Lung microvascular endothelial cell (primary cell): ENCODE data around the gene CNTNAP2. TPM values are rescaled to one million over a fixed set of nuclear protein-coding genes. Genes with fewer than 3 reads are reported as not detected.

ENCODE experiments used
- DNase-seq, 2 donors: peaks; one replicate each; pipeline versions ENCODE4 v3.0.0 to v3.0.0-alpha.2; 2010; ENCODE audit warnings: low read depth in 2 of 2
- total RNA-seq: library from RNA; depleted of rRNA; stranded (reverse); fragments of >200 nt; gene quantifications from 2 replicates; pipeline ENCODE4 v1.2.1, GENCODE V29; 2014

Gene CNTNAP2
- total RNA-seq, 1 donor from 2014 or later, result under 0.01 TPM

GRCh38 chr7:147904219-147904576 lies 1787.6 kb downstream of the CNTNAP2 start:
- DNase-seq, result no peak

DNA sequence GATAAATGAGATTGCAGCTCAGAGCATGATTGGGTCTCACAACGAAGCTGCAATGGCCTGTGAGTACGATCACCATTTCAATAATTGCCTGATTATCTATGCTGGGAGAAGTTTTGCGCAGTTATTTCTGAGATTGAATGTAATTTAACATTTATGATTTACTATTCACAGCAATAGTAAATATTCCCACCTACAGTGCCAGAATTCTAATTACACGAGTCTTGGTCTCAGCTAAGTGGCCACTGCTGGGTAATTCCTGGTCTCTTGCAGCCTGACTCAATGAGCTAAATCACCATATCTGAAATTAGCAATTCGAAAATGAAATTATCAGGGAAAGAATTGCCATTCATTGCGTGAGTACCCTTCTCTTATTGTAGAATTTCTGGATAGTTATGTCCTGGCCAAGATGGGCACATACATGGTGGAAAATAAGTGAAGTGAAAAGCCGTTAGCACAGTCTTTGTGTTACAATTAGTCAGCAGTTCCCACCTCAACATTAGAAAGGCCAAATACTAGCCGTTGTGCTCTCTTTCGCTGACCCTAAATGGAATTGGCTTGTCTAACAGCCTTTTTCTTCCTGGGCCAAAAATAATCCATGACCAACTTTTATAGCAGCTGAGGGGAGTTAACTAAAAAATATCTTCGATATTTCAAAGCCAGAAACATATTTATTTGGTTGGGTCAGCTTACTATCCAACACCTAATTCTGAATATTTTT lies 1793.0 kb downstream of the CNTNAP2 start:
- no peak for DNase-seq

DNA sequence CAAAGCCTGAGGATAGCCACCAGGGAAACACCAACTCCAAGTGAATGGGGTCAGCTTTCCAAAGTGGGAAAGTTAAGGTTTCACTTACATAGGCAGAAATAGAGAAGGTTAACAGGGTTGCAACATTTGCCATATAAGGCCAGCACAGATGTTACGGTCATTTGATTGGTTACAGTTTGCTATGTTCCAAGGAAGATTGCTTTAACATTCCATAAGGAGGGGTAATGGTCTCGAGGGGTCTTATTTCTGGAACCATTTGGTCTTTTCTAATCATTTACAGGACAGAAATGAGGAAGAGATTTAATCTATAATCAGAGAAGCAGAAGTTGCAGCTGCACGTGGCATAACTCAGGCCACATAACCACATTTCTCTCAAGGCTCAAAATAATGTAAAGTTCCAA lies 1794.6 kb downstream of the CNTNAP2 start:
- no peak for DNase-seq

DNA sequence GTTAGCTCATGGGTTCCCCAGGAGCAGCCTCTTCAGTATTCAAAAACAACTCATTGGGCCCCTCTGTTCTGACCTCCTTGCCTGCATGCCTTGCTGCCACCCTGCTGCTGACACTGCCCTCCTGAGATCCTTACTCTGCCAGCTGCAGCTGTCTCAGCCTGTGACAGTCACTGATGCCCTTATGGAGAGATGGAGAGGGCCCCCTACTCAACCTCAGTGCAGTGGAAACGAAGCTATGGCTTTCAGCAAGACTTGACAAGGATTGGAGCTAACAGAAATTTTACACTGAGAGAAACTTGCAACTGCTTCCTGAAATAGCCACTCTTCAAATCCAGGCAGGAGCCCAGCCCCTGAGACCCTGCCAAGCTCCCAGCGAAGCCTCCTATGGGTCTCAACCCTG lies 1795.7 kb downstream of the CNTNAP2 start:
- no peak for DNase-seq

DNA sequence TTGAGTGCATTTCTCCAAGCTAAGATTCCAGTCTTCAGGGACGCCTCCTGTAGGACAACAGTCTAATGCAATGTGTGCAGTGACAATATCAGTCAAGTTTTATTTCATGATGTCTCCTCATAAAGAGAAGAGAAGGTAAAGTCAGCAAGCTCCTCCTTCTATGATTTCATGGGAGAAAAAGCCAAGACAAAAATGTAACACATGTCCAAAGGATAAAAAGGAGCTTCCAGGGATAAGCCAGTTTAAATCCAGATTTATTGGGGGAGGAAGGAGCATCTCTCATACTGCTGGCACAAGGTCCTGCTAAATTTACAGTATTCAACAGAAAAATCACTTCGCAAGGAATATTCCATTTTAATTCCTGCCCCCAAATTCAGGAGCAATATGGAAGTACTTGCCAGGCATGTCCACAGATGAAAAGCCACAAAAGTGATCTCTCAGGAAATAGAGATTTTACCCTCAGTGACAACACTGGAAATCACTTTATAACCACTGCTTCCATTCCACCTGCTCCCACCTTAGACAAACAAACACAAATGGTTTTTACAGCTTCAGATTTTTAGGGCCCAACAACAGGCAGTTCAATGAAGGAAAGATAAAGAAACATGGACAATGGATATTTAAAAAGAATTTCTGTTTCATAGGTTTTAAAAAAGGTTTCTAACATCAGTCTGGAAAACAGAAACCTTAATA lies 1796.5 kb downstream of the CNTNAP2 start:
- DNase-seq, result no peak

- no peak for DNase-seq
Measured at GRCh38 chr7:147915781-147916180, 1799.2 kb downstream of the CNTNAP2 start.

DNA sequence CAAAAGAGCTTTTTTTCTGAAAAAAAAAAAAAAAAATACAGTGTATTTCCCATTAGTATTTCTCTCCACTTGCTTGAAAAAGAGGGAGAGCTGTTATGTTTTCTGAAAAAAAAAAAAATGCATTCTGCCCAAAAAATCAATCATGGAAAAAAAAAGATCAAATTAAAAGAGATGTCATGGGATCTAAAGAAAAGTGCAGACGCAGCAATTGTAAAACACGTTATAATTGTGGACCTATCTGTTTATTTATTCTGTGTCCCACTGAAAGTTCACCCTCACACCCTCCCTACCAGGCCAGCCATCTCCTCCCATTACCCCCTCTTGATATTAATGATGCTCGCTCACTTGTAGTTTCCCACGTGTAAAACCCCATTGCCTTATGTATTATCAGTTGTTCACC lies 1800.0 kb downstream of the CNTNAP2 start:
- no peak for DNase-seq

DNA sequence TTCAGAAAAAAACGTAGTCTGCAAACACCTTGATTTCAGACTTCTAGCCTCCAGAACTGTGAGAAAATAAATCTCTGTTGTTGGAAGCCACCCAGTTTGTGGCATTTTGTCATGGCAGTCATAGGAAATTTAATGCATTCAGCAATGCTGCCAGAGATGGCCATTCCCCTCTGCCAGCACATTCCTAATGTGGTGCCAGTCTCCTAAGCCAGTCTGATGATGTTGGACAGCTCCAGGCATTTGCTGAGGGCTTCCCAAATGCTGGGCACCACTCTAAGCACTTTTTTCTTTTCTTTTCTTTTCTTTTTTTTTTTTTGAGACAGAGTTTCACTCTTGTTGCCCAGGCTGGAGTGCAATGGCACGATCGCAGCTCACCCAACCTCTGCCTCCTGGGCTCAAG lies 1807.2 kb downstream of the CNTNAP2 start:
- DNase-seq, result no peak

DNA sequence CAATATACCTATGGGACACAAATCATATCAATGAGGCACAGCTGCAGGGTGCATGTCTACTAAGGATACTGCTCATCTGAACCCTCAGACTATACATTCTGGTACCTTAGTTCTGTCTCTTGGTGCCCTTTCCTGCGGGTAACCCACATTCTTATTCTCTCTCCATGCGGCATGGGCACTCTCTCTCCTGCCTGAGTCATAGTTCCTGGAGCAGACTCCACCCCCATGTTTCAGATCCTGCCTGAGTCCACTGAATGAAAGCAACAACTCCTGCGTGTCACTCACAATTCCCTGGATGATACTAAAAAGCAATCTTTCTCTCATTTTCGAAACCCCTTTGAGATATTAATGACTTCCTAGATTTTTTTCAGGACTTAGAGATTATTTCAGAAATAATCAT lies 1820.8 kb downstream of the CNTNAP2 start:
- DNase-seq, result no peak

- no peak for DNase-seq
Measured at GRCh38 chr7:147941381-147941780, 1824.8 kb downstream of the CNTNAP2 start.

DNA sequence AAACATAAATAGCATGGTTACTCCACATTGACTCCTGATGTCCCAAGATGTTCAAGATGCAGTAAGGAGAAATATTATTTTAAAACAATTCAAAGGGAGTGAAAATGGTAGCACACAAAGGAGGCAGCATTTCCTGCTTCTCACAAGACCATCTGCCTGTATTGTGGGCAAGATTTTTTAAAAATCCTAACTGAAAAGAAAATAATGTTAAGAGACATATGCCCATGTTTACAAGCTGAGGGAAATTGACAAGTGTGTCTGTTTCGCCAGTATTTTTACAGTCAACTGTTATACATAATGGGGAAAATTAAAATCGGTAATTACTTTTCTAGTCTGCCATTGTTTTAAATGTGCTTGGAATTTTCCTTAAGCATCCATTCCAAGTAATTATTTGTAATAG lies 1827.7 kb downstream of the CNTNAP2 start:
- DNase-seq, result no peak

GRCh38 chr7:147952918-147953317 lies 1836.3 kb downstream of the CNTNAP2 start:
- DNase-seq, result no peak

GRCh38 chr7:147968046-147968610 lies 1851.5 kb downstream of the CNTNAP2 start:
- DNase-seq, result no peak

GRCh38 chr7:147971606-147972110 lies 1855.1 kb downstream of the CNTNAP2 start:
- no peak for DNase-seq

GRCh38 chr7:147978201-147978600 lies 1861.6 kb downstream of the CNTNAP2 start:
- DNase-seq, result no peak

- no peak for DNase-seq
Measured at GRCh38 chr7:147978651-147979050, 1862.0 kb downstream of the CNTNAP2 start.

DNA sequence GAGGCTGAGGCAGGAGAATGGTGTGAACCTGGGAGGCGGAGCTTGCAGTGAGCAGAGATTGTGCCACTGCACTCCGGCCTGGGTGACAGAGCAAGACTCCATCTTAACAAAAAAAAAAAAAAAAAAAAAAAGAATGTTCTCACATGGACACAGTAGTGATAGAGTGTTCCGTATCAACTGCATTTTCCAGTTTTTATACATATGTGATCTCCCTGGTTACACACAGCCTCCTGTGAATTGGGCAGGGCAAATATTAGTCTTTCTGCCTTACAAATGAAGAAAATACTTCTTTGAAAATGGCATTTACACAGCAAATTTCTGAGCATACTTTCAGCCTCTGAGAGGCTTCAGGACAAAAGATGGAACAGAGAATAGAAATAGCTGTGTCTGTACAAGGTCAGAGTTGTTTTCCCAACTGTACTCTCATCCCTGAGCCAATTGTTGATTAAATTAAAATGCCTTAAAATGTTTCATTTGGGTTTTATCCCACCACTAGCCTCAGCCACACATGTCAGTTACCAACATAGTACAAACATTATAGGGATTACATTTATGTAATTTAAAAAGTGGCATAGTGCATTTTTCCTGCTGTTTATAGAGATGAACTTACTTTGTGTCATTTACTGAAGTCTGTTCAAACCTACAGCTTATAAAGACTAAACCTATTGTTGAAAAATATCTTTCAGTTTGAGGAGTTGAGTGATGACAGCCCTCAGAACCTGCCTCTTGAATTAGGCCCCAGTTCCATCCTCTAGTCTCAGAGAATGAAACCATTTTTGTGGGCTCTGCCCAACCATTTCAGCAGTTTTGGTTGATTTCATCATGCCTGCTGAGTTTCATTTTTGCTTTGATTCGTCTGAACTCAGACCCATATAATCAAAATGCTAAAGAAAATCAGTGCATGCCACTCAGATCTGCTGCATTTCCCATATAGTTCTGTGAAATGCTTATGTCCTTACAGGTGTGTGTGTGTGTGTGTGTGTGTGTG lies 1864.5 kb downstream of the CNTNAP2 start:
- no peak for DNase-seq

DNA sequence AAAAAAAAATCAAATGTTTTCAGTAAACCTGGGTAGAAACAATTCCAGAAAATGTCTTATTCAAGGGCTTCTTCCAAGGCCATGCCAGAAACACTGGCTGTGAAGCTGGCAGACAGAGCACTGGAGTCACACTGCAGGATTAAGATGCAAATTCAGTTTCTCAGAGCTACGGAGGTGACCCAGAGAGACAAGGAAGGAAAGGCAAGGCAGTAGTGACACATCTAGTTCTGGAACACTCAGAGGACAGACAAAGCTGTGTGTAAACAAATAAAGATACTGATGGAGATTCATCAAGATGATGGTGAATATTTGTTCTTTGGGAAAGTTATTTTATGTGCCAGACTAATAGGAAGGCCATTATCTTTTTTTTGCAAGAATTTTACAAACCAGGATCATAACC lies 1865.7 kb downstream of the CNTNAP2 start:
- no peak for DNase-seq

DNA sequence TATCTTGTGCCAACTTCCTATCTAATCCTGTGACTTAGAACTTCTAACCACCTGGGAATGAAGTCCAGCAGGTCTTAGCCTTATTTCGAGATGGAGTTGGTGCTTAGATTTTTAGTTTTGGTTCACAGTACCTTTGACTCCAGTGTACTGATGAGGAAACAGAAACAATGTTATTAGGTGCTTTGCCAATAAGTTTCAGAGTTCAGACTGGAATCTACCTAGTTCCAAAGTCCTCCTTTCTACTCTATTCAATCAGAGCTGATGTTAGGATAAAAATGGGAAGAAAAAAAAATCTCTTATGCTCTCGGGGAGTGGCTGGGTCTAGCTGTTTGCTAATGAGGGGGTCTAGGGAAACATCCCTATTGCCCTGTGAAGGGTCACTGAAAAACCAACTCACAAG lies 1867.7 kb downstream of the CNTNAP2 start:
- DNase-seq, result no peak

DNA sequence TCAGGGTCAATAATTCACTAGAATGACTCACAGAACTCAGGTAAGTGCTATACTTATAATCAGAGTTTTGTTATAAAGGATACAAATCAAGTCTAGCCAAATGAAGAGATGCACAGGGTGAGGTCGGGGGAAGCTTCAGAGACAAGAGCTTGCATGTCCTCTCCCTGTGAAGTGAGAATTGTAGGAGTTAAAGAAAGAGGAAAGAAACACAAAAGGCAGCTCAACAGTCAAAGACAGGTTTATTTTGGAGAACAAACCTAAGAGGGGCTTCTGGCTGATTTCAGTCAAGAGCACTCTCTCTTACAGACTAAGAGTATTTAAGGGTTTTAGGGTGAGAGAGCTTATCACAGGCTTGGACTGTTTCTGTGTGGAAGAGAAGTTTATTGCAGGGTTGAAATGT lies 1873.5 kb downstream of the CNTNAP2 start:
- DNase-seq, result no peak

DNA sequence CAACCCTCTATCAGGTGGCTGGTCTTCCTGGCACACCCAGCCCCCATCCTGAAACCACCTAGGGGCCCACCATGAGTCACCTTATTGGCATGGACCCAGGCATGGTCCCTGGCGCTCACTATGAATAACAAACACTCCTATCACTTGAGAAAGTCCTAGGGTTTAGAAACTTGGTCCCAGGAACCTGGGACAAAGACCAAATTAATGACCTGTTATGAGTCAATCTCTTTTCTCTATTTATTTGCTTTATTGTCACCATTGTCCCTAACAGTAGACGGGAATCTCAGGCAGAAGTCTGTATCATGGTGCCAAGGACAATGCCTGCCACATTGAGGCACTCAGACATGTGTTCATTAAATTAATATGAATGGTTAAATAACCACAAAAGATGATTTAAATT lies 1874.3 kb downstream of the CNTNAP2 start:
- no peak for DNase-seq

DNA sequence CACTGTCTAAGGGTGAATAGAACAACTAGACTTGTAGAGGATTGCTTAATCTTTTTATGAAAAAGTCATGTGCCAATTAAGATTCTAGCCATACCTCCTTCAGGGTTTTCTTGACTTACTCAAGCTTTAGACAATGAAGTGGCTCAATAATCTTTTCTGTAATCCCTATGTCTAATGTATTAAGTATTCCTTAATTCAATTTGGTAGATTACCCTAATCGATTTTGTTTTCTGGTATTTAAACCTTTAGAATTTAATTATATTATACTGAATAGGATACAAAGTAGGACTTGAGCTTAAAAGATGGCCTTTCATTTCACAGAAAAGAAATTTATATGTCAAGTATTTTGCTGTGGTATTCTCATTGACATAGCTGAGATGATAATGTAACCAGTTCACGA lies 1876.1 kb downstream of the CNTNAP2 start:
- DNase-seq, result no peak
